HT-29 (cell line): ENCODE results near the gene CDH22. TPM values are rescaled to one million over a fixed set of nuclear protein-coding genes. Genes with fewer than 3 reads are reported as not detected.

Experiments
- DNase-seq: peaks from one replicate; pipeline ENCODE4 v3.0.0-alpha.2; 2015; ENCODE audit warnings: low spot score
- total RNA-seq: library from RNA; depleted of rRNA; stranded (reverse); fragments of >200 nt; shearing (Covaris generic); gene quantifications from 2 replicates; pipeline ENCODE4 v1.2.3, GENCODE V29; 2014; rRNA removed

CDH22 gene
- total RNA-seq = not detected in 2 replicates

GRCh38 chr20:46308258-46309157 lies at the start of gene CDH22:
CDH22 (minus strand) TSS chr20:46308498; CDS start chr20:46251294, 57,204 bp downstream.
- DNase-seq = no peak

- DNase-seq = no peak
Observed at GRCh38 chr20:46357030-46357514, 48.8 kb upstream of the CDH22 start.

- no peak for DNase-seq
Observed at GRCh38 chr20:46356195-46357029, 48.1 kb upstream of the CDH22 start.

GRCh38 chr20:46355778-46356177 lies 47.5 kb upstream of the CDH22 start:
- DNase-seq = no peak

GRCh38 chr20:46354920-46355654 lies 46.8 kb upstream of the CDH22 start:
- DNase-seq = no peak

GRCh38 chr20:46354207-46354555 lies 45.9 kb upstream of the CDH22 start:
- DNase-seq = no peak

GRCh38 chr20:46353500-46354206 lies 45.4 kb upstream of the CDH22 start:
- no peak for DNase-seq

GRCh38 chr20:46352370-46352938 lies 44.2 kb upstream of the CDH22 start:
- no peak for DNase-seq

GRCh38 chr20:46351357-46352058 lies 43.2 kb upstream of the CDH22 start:
- no peak for DNase-seq

- DNase-seq = no peak
Observed at GRCh38 chr20:46350986-46351267, 42.6 kb upstream of the CDH22 start.

GRCh38 chr20:46350201-46350985 lies 42.1 kb upstream of the CDH22 start:
- no peak for DNase-seq

GRCh38 chr20:46349742-46350056 lies 41.4 kb upstream of the CDH22 start:
- no peak for DNase-seq

- peak; percentile 66 for DNase-seq
Observed at GRCh38 chr20:46349035-46349741, 40.9 kb upstream of the CDH22 start.

GRCh38 chr20:46347841-46348803 lies 39.8 kb upstream of the CDH22 start:
- DNase-seq = no peak

- no peak for DNase-seq
Observed at GRCh38 chr20:46346770-46347169, 38.5 kb upstream of the CDH22 start.

GRCh38 chr20:46344488-46345162 lies 36.3 kb upstream of the CDH22 start:
- DNase-seq = no peak

GRCh38 chr20:46343975-46344357 lies 35.7 kb upstream of the CDH22 start:
- DNase-seq = no peak
